GM12878 (cell line): ENCODE results near the gene ISCU. TPM values are rescaled to one million over a fixed set of nuclear protein-coding genes. Genes with fewer than 3 reads are reported as not detected.

Source experiments
- CHD1 ChIP-seq: IDR thresholded peaks from 2 replicates; pipeline ENCODE4 v1.6.1; 2012; ENCODE audit warnings: low read depth, low read length, improper control_type of control experiment
- CHD4 ChIP-seq: fragments of 200-600 bp; sonication (generic); IDR thresholded peaks from 2 replicates; pipeline ENCODE4 v1.6.1; 2016; ENCODE audit warnings: mild to moderate bottlenecking
- CUX1 ChIP-seq: IDR thresholded peaks from 2 replicates; pipeline ENCODE4 v1.6.1; 2012; ENCODE audit warnings: improper control_type of control experiment, low read depth, low read length; ENCODE audit not compliant: insufficient replicate concordance
- EZH2 ChIP-seq: IDR thresholded peaks from 2 replicates; pipeline ENCODE4 v1.6.1; 2012; ENCODE audit warnings: low read depth, mild to moderate bottlenecking, control low read depth, inconsistent platforms, low read length, borderline replicate concordance; ENCODE audit not compliant: control insufficient read depth
- KAT2A ChIP-seq: conservative IDR thresholded peaks from 2 replicates; pipeline ENCODE4 v1.6.1; 2011; ENCODE audit warnings: low read depth, low read length; ENCODE audit not compliant: control insufficient read depth
- MTA3 ChIP-seq: IDR thresholded peaks from 2 replicates; pipeline ENCODE4 v1.6.1; 2012; ENCODE audit warnings: low read length, inconsistent platforms, borderline replicate concordance
- MXI1 ChIP-seq: fragments of 150-350 bp; IDR thresholded peaks from 2 replicates; pipeline ENCODE4 v1.6.1; 2011; ENCODE audit warnings: low read depth, mild to moderate bottlenecking, inconsistent platforms, low read length, improper control_type of control experiment
- MYB ChIP-seq: fragments of 150-350 bp; IDR thresholded peaks from 2 replicates; pipeline ENCODE4 v1.6.1; 2014; ENCODE audit warnings: mild to moderate bottlenecking, low read depth, low read length, borderline replicate concordance
- NFYA ChIP-seq: IDR thresholded peaks from 2 replicates; pipeline ENCODE4 v1.6.1; 2011; ENCODE audit warnings: low read depth, mild to moderate bottlenecking, low read length, improper control_type of control experiment, borderline replicate concordance
- PKNOX1 ChIP-seq: fragments of 450-650 bp; IDR thresholded peaks from 2 replicates; pipeline ENCODE4 v1.6.1; 2016; ENCODE audit warnings: mild to moderate bottlenecking
- RCOR1 ChIP-seq: conservative IDR thresholded peaks from 2 replicates; pipeline ENCODE4 v1.6.1; 2012; ENCODE audit warnings: low read depth, low read length, improper control_type of control experiment
- SIX5 ChIP-seq: IDR thresholded peaks from 2 replicates; pipeline ENCODE4 v1.6.1; 2011; ENCODE audit warnings: mild to moderate bottlenecking, low read depth, low read length, moderate library complexity; ENCODE audit not compliant: severe bottlenecking
- SMARCA5 ChIP-seq: fragments of 450-650 bp; IDR thresholded peaks from 2 replicates; pipeline ENCODE4 v1.6.1; 2017; ENCODE audit warnings: mild to moderate bottlenecking
- SMC3 ChIP-seq: IDR thresholded peaks from 2 replicates; pipeline ENCODE4 v1.6.1; 2011; ENCODE audit warnings: low read length, improper control_type of control experiment, borderline replicate concordance
- SP1 ChIP-seq: IDR thresholded peaks from one replicate; pipeline ENCODE4 v1.6.1; 2011; ENCODE audit warnings: low read depth, low read length
- YY1 ChIP-seq: IDR thresholded peaks from 2 replicates; pipeline ENCODE4 v1.6.1; 2011; ENCODE audit warnings: low read depth, mild to moderate bottlenecking, low read length
- ZBTB33 ChIP-seq: fragments of 450-650 bp; IDR thresholded peaks from 2 replicates; pipeline ENCODE4 v1.6.1; 2017; ENCODE audit warnings: mild to moderate bottlenecking
- ZNF207 ChIP-seq: fragments of 450-650 bp; IDR thresholded peaks from 2 replicates; pipeline ENCODE4 v1.6.1; 2014; ENCODE audit warnings: antibody characterized with exemption, mild to moderate bottlenecking, borderline replicate concordance
- ZNF622 ChIP-seq: fragments of 450-650 bp; IDR thresholded peaks from 2 replicates; pipeline ENCODE4 v1.6.1; 2017; ENCODE audit warnings: mild to moderate bottlenecking, inconsistent platforms
- polyA plus RNA-seq, 11 experiments: library from polyadenylated mRNA; depleted of rRNA in 4 of 11; unstranded in 6 of 11; stranded (reverse) in 5 of 11; fragments of >200 nt; fragmentation: Nextera tagmentation in 4 of 11; fragmentation: Illumina TruSeq in 1 of 11; extraction: Ambion mirVana in 4 of 11; extraction: Trizol in 1 of 11; gene quantifications; 1 replicate in 1 of 11; 2 replicates in 10 of 11; pipeline versions ENCODE4 v1.2.1 to v1.2.3, GENCODE V29; 2011 to 2016; ENCODE audit warnings: inconsistent platforms in 2 of 11, missing spikeins in 2 of 11, low read depth in 1 of 11
- total RNA-seq, 4 experiments: library from RNA; depleted of rRNA in 3 of 4; stranded (reverse); fragments of >200 nt in 3 of 4; fragmentation: Illumina TruSeq in 1 of 4; extraction: Trizol in 1 of 4; gene quantifications; 2 replicates each; pipeline versions ENCODE4 v1.2.1 to v1.2.3, GENCODE V29; 2013 to 2021
- TF ChIP-seq, protein P1 (sequence below), 3 experiments: IDR thresholded peaks in 2 of 3; conservative IDR thresholded peaks in 1 of 3; 2 replicates each; pipeline ENCODE4 v1.5.1; 2011; ENCODE audit warnings: low read depth in 3 of 3, low read length in 3 of 3, mild to moderate bottlenecking in 3 of 3, control low read depth in 2 of 3, moderate library complexity in 2 of 3, inconsistent platforms in 1 of 3, mixed read lengths in 1 of 3; ENCODE audit not compliant: control insufficient read depth in 2 of 3, insufficient read depth in 1 of 3; ENCODE audit errors: extremely low read depth in 1 of 3

The ISCU gene
- total and polyA plus RNA-seq, 10 of the 15 experiments (the other 5 are each of a cell fraction or from before 2014, with no cell fraction given), result 32.8 to 260 (median 127) TPM

GRCh38 chr12:108514973-108515814 lies 47.2 kb upstream of the ISCU start, which contains the start of gene FICD (continued):
- TF ChIP-seq MXI1, result no peak
- TF ChIP-seq ZNF207, result no peak
- TF ChIP-seq SMARCA5, result no peak
- no peak for TF ChIP-seq RCOR1
- TF ChIP-seq NFYA, result 0 out of 2 replicates have a peak, but pooled peaks have one; percentile 9
- TF ChIP-seq, protein P1, sequence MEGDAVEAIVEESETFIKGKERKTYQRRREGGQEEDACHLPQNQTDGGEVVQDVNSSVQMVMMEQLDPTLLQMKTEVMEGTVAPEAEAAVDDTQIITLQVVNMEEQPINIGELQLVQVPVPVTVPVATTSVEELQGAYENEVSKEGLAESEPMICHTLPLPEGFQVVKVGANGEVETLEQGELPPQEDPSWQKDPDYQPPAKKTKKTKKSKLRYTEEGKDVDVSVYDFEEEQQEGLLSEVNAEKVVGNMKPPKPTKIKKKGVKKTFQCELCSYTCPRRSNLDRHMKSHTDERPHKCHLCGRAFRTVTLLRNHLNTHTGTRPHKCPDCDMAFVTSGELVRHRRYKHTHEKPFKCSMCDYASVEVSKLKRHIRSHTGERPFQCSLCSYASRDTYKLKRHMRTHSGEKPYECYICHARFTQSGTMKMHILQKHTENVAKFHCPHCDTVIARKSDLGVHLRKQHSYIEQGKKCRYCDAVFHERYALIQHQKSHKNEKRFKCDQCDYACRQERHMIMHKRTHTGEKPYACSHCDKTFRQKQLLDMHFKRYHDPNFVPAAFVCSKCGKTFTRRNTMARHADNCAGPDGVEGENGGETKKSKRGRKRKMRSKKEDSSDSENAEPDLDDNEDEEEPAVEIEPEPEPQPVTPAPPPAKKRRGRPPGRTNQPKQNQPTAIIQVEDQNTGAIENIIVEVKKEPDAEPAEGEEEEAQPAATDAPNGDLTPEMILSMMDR (IDR thresholded peaks at IDR 0.05 in 2 of 3, conservative IDR thresholded peaks at IDR 0.05 in 1 of 3; ENCODE audit: control insufficient read depth in 2 of 3, extremely low read depth in 1 of 3, insufficient read depth in 1 of 3, low read depth in 3 of 3, low read length in 3 of 3), result 0 out of 6 replicates have a peak, but pooled peaks of 1 of the 3 experiments have one; percentile 0
- TF ChIP-seq SP1, result peak; percentile 94
- TF ChIP-seq EZH2, result no peak
- TF ChIP-seq PKNOX1, result peak; percentile 99
- no peak for TF ChIP-seq CHD1
- 0 out of 2 replicates have a peak, but pooled peaks have one; percentile 14 for TF ChIP-seq YY1
- TF ChIP-seq ZNF622, result no peak
- TF ChIP-seq CUX1, result no peak
- no peak for TF ChIP-seq MTA3
- TF ChIP-seq SMC3, result no peak
- TF ChIP-seq KAT2A, result no peak
- no peak for TF ChIP-seq ZBTB33
- TF ChIP-seq MYB, result no peak
- TF ChIP-seq CHD4, result no peak
- TF ChIP-seq SIX5, result no peak
